GM19397 (cell line): ENCODE data around the gene LYRM4.

ENCODE experiments used
- ATAC-seq: cut with Tn5 transposase; IDR thresholded peaks from one replicate; pipeline ENCODE4 v1.9.1; 2021; ENCODE audit warnings: mild to moderate bottlenecking, moderate library complexity; ENCODE audit not compliant: unreplicated experiment

LYRM4 gene

GRCh38 chr6:5150551-5151075, 110.1 kb downstream of the LYRM4 start:
- no peak for ATAC-seq

GRCh38 chr6:5149891-5150290, 110.9 kb downstream of the LYRM4 start:
- ATAC-seq = no peak

- ATAC-seq = no peak
Observed at GRCh38 chr6:5149159-5149704, 111.5 kb downstream of the LYRM4 start.

- ATAC-seq = no peak
Observed at GRCh38 chr6:5146398-5146797, 114.4 kb downstream of the LYRM4 start.

GRCh38 chr6:5143634-5144311, 117.0 kb downstream of the LYRM4 start:
- ATAC-seq = no peak

GRCh38 chr6:5142915-5143314, 117.8 kb downstream of the LYRM4 start:
- no peak for ATAC-seq

- no peak for ATAC-seq
Observed at GRCh38 chr6:5142131-5142530, 118.6 kb downstream of the LYRM4 start.

GRCh38 chr6:5141046-5141445, 119.7 kb downstream of the LYRM4 start:
- ATAC-seq = no peak

GRCh38 chr6:5139828-5140771, 120.7 kb downstream of the LYRM4 start:
- ATAC-seq = no peak

- no peak for ATAC-seq
Observed at GRCh38 chr6:5138995-5139827, 121.5 kb downstream of the LYRM4 start.

- ATAC-seq = no peak
Observed at GRCh38 chr6:5136851-5137250, 123.9 kb downstream of the LYRM4 start.

- no peak for ATAC-seq
Observed at GRCh38 chr6:5135788-5136376, 124.9 kb downstream of the LYRM4 start.

- ATAC-seq = no peak
Observed at GRCh38 chr6:5133943-5134342, 126.8 kb downstream of the LYRM4 start.

- peak; percentile 71 for ATAC-seq
Observed at GRCh38 chr6:5132731-5133130, 128.0 kb downstream of the LYRM4 start.

- no peak for ATAC-seq
Observed at GRCh38 chr6:5130135-5130866, 130.4 kb downstream of the LYRM4 start.

- no peak for ATAC-seq
Observed at GRCh38 chr6:5128351-5128750, 132.4 kb downstream of the LYRM4 start.

- ATAC-seq = no peak
Observed at GRCh38 chr6:5127106-5127687, 133.6 kb downstream of the LYRM4 start.

GRCh38 chr6:5126214-5126613, 134.5 kb downstream of the LYRM4 start:
- ATAC-seq = no peak
